HG02623 (cell line): ENCODE results near the gene NIN.

Experiments used
- ATAC-seq: cut with Tn5 transposase; IDR thresholded peaks from one replicate; pipeline ENCODE4 v1.9.1; 2021; ENCODE audit warnings: moderate library complexity; ENCODE audit not compliant: unreplicated experiment

The NIN gene

DNA sequence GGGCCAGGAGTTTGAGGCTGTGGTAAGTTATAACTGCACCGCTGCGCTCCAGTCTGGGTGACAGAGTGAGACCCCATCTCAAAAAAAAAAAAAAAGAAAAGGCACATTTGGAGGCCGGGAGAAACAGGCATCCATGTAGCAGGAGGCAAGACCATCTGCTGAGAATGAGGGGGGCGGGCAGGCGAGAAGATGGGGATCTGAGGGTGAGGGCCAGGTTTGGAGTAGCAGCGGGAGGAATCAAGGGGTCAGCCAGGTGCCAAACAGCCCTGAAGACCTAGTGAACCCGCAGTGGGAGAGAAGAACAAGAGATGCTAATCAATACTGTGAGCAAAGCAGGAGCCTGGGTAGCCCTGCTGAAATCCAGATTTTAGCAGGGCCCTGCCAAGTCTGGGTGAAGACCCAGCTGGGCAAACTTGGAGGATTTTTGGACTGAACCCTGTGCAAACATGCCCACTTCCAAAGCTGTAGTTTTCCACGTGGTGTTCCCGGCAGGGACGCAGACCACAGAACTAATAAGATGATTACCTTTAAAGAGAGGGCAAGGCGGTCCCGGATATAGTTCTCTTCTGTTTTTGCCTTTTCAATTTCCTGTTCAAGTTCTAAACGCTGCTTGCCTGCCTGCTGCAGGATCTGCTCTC is 61.0 kb downstream of the NIN start:
- no peak for ATAC-seq

GRCh38 chr14:50768680-50769079 is 62.3 kb downstream of the NIN start:
- no peak for ATAC-seq

GRCh38 chr14:50766338-50766886 is 64.5 kb downstream of the NIN start:
- ATAC-seq = no peak

DNA sequence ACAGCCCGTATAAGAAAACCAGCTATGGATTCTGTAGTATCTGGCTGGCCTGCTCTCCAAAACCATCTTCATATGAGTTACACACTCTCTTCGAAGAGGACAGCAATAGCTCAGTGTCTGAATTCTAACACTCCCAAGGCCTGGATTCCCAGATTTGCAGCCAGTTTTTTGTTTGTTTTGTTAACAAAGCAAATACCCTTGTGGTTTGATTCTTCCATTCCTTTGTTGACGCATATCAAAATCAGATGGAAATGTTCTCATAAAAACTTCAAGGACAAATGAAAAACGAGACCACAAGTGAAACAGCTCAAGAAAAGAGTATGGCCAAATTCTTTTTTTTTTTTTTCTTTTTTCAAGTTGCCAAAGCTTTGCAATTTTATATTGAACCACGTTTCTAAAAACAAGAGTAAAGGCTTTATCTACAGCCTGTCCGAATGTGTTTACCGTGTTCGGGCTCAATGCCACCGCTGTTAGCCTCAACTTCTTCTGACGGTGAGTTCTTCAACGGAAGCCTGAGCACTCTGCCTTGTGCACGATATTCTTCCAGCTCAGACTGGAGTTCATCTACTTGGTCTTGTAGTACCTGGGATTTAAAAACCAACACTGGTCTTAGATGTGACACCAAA is 67.5 kb downstream of the NIN start:
- no peak for ATAC-seq

GRCh38 chr14:50762931-50763300 is 68.0 kb downstream of the NIN start:
- ATAC-seq = no peak

DNA sequence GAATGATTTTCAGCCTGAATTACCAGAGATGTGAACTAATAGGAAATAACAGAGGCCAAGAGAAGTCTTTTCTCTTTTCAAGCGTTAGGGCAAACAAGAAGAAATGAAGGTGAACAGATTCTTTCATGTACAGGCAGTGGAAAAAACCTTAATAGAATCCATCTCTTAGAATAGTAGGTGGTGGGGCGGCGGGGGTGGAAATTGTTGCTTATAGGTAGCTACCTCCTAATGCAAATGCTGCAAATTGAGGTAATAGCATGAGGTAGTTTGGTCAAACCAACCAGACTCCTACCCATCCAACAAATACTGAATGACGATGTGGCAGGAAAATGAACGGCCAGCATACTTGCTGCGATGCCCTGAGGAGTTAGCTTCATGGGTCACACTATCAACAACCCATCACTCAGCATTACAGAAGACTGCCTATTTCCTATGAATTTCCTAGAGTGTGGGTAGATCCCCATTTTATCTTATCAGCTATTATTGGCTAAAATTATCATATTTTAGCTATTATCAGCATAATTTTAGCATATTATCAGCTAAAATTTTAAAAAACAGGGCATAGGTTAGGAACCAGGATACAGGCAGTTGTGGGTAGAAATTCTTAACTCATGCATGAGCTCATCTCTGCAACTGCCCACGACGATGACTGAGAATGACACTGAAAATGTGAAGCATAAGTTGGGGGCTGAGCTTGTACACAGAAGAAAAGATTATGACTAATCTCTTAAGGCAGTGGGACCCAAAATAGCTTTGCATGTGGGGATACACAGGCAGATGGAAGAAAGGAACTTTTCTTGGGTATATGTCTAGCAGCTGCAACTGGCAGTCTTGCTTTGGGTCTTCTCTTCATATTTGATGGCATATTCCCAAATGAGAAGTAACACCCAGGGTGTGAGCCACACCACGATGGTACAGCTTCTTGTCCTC is 68.7 kb downstream of the NIN start:
- ATAC-seq = peak; percentile 85

DNA sequence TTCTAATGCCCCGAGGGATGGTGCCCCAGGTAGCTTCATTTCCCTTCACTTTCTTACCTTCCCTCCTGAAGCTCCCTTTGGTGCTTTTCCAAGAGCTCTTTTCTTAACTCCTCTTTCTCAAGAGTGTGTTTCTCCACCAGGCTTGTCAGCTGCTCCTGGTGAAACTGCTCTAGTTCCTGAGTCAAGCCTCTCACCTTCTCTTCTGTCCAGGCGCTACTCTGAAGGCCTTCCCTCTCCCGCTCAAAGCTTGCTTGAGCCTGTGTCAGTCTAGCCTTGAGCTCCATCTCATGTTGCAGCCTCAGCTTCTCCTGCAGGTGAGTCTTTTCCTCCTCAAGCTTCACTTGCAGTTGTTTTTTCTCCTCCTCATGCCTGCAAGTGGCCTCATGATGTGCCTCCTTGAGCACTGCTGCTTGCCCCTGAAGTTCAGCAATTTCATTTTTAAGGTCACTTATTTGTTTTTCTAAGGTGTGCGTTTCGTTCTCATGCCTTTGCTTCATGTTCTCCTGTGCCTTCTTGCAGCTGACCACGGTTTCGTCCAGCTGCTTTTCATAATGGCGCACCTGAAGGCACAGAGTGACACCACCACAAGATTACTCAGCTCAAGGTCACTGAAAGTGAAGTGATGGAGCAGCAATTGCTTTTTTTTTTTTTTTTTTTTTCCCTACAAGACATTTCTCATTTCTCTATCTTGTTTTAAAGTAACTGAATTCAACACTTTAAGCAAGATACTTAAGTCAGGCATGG is 71.0 kb downstream of the NIN start:
- ATAC-seq = no peak

DNA sequence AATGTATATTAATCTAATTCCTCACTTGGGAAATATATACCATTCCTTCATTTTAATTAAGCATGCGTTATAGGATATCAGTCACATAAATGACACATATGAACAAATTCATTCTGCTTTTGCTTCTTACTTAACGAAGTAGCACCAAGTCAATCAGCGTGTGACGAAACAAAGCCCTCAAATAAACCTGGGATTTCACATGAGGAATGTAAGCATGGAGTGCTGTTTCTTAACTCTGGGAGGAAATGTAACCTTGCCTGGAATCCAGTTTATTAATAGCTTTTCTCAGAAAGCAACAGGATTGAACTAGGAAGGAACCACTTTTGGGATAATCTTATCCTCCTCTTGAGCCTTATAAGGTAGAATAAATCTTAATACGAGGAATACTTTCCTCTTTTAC is 72.0 kb downstream of the NIN start:
- no peak for ATAC-seq

DNA sequence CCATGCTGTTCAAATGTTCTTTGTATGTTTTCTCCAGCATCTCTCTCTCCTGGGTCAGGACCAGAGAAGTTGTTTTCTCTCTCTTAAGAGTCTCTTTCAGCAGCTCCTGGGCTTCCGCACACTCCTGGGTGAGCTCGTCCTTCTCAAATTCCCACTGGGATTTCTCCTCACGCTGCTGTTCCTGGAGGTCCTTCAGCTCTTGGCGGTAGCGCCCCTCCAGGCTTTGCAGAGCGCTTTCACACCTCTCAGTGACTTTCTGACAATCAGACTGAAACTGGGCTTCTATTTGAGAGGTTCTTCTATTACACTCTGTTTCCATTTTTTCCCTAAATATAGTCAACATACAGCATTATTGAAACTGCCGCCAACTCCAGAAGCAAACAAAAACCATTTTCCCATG is 72.7 kb downstream of the NIN start:
- ATAC-seq = no peak

GRCh38 chr14:50757702-50758101 is 73.3 kb downstream of the NIN start:
- ATAC-seq = no peak

GRCh38 chr14:50756300-50756699 is 74.7 kb downstream of the NIN start:
- no peak for ATAC-seq

- ATAC-seq = no peak
These were observed 80.6 kb downstream of the NIN start for GRCh38 chr14:50750323-50750722.

DNA sequence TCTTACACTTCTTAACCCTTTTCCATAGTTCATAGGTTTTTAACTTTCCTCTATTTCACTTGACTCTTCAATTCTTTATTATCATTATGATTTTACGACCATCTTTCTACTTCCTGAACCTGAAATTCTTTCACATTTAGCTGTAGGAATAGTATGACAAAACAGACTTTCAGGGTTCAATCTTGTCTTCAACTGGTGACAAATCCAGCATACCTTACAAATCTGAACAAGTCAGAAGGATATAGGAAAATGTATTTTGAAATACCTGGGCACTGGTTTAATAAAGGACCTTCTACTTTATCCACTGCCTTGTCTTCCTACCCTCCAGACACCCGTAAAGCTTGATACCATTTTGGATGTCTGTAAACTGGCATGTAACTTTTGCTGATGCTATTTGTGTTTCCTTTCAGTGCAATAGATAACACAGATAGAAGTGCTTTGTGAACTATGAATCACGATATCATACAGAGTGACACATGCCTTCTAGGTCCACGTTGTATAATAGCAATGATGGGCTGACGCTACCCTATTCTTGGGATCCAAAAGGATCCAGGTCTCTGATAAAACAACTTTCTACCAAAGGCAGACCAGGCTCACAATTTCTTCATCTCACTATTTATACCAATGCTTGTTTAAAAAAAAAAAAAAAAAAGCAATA is 85.4 kb downstream of the NIN start:
- ATAC-seq = no peak

- ATAC-seq = no peak
These were observed 86.7 kb downstream of the NIN start for GRCh38 chr14:50744231-50744630.

GRCh38 chr14:50741567-50741966 is 89.4 kb downstream of the NIN start:
- ATAC-seq = no peak

DNA sequence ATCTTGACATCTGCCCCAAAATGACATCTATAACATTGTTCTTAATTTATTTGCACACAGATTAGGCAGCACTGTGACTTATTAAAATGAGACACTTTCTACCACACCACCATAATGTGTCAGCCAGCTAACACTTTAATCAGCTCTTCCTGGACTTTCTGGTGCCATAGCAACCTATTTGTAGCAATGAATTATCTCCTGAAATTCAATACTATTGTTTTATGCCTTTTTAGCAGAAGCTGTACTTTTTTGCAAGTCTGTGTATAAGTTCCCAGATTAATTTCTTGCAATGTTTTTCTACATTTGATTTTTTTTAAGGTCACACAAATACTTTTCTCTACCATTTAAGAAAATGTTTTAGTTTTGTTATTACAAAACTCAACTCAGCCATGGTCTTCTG is 90.1 kb downstream of the NIN start:
- ATAC-seq = no peak

GRCh38 chr14:50739186-50739585 is 91.8 kb downstream of the NIN start:
- no peak for ATAC-seq

DNA sequence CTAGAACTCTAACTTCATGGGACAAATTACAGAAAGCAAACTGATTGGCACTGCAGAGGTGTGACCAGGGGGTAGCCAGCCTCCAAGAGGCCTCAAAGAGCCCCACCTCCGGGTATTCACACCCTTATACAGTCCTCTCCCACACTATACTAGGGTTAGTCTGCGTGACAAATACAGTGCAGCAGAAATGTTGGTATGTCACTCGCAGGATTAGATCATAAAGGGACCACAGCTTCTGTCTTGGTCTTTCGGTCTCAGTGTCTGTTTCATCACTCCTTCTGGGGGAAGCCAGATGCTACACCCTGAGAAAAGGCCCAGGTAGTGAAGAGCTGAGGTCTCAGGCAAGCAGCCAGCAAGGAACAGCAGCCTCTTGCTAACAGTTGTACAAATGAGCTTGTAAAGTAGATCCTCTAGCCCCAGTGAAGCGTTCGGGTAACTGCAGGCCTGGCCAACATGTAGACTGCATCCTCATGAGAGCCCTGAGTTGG is 94.0 kb downstream of the NIN start:
- peak; percentile 85 for ATAC-seq

DNA sequence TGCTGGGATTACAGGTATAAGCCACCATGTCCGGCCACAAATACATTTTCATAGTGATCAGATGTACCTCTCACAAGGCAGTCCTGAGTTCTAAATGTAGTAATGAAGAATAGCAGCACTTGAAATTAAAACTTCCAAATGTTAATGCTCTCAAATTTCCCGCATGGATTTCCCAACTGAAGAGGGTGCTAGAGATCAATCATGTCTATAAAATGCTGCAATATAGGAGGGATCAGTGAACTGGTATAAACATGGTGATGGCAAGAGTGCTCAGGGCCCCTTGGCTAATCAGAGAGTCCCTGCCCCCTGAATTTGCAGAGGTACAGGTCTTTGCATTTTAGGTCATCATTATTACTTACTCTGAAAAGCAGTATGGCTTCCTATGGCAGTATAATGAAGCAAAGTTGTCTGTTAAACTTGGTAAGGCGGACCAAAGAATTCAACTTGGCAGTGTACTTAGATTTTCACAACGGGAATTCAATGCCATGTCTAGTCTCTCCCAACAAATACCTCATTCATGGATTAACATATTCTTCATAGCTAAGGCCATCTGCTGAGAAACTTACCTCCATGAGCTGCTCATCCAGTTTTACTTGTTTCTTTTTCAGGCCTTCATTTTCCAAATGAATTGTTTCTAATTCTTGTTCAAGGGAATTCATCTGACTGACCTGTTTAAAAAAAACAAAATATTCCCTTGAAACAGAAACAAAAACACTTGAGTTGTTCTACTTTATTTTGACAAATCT is 95.8 kb downstream of the NIN start:
- ATAC-seq = no peak

DNA sequence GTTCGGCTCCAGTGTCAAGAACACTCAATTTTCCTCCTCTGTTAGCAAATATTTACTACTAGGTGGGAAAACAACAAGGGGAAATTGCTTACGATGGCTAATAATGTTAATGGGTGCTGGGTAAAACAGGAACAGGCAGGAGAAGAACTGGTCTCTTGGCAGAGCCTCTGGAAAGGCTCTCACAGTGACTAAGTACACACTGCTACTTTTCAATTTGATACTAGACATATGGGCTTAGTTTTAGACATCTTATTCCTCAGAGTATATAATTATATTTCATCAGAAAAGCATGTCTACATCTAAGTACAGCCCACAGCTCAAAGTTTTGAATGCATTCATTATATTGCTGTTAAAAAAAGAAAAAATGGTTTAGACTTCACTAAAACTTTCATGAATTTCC is 97.5 kb downstream of the NIN start:
- ATAC-seq = no peak
